Suprapubic skin (tissue), 4 donors: ENCODE results near the gene CALM1. TPM values are rescaled to one million over a fixed set of nuclear protein-coding genes. Genes with fewer than 3 reads are reported as not detected.
"Not testable (repeated sequence)": the region's sequence is repeated elsewhere in the genome, so short reads cannot be mapped to it uniquely, and the experiment has no call there.

Source experiments
- DNase-seq, 2 donors: peaks; one replicate each; pipeline ENCODE4 v3.0.0-alpha.2; 2019; ENCODE audit warnings: low spot score in 2 of 2
- H3K27ac ChIP-seq: fragments of 200-600 bp; sonication (generic); one replicate; pipeline ENCODE4 v1.5.1; 2019
- H3K27me3 ChIP-seq: fragments of 200-600 bp; sonication (generic); one replicate; pipeline ENCODE4 v1.5.1; 2019
- H3K36me3 ChIP-seq: fragments of 200-600 bp; sonication (generic); one replicate; pipeline ENCODE4 v1.5.1; 2019
- H3K4me1 ChIP-seq: fragments of 200-600 bp; sonication (generic); one replicate; pipeline ENCODE4 v1.5.1; 2019
- H3K4me3 ChIP-seq: fragments of 200-600 bp; sonication (generic); one replicate; pipeline ENCODE4 v1.5.1; 2019; ENCODE audit warnings: mild to moderate bottlenecking
- H3K9me3 ChIP-seq: fragments of 200-600 bp; sonication (generic); one replicate; pipeline ENCODE4 v1.5.1; 2019
- EP300 ChIP-seq: sonication (generic); formaldehyde crosslinking; IDR thresholded peaks from one replicate; pipeline ENCODE4 v1.6.1; 2017; ENCODE audit warnings: antibody characterized with exemption
- POLR2A ChIP-seq, 2 donors: fragments of 450-650 bp; IDR thresholded peaks; one replicate each; pipeline ENCODE4 v1.6.1; 2017; ENCODE audit warnings: antibody characterized with exemption in 2 of 2, mild to moderate bottlenecking in 2 of 2, moderate library complexity in 2 of 2
- POLR2AphosphoS5 ChIP-seq, 3 donors: sonication (generic); formaldehyde crosslinking; IDR thresholded peaks; one replicate each; pipeline ENCODE4 v1.6.1; 2017; ENCODE audit warnings: antibody characterized with exemption in 3 of 3
- WGBS: methylation state at CpG from one replicate; pipeline ENCODE4 v1.1.5; 2018; 5-methylcytosine and 5-hydroxymethylcytosine counted together
- total RNA-seq, 4 donors: library from RNA; depleted of rRNA; stranded (reverse); fragments of >200 nt; gene quantifications; one replicate each; pipeline ENCODE4 v1.1.0, GENCODE V29; 2016
- TF ChIP-seq, protein P1 (sequence below), 2 donors: fragments of 200-600 bp in 1 of 2; fragments of 450-650 bp in 1 of 2; sonication (generic) in 1 of 2; IDR thresholded peaks; one replicate each; pipeline ENCODE4 v1.5.1; 2016 to 2019; ENCODE audit warnings: antibody characterized with exemption in 2 of 2, mild to moderate bottlenecking in 1 of 2, moderate library complexity in 1 of 2

CALM1 gene
- total RNA-seq, 4 donors from 2014 or later, result 258 to 369 (median 300) TPM

DNA sequence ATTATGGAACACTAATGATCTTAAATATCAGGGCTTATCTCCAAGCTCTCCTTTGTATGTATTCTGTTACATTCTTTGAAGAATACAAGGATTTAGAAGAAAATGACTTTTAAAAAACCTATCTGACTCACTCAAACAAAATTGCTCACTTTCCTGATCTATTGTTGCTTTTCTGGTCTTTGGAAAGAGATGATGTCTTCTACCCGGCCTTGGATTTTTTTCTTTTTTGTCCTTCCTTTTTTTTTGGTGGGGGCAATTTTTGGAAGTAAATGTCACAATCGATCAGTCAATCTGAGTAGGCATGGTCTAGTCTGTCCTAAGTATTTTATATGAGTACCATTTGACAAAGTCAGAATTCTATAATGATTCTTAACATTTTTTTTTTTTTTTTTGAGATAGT, 10.5 kb upstream of the CALM1 start:
- no peak for DNase-seq
- no peaks in the 10 kb centered on the region for H3K36me3 ChIP-seq
- H3K9me3 ChIP-seq, result no peaks in the 10 kb centered on the region
- H3K4me1 ChIP-seq, result peaks cover 21% of the 10 kb centered on the region
- H3K27ac ChIP-seq, result no peak overlapping the region
- no peak for TF ChIP-seq EP300
- no peak for TF ChIP-seq POLR2A (IDR thresholded peaks at IDR 0.05)
- no peak for TF ChIP-seq POLR2AphosphoS5 (IDR thresholded peaks at IDR 0.05)
- TF ChIP-seq, protein P1, sequence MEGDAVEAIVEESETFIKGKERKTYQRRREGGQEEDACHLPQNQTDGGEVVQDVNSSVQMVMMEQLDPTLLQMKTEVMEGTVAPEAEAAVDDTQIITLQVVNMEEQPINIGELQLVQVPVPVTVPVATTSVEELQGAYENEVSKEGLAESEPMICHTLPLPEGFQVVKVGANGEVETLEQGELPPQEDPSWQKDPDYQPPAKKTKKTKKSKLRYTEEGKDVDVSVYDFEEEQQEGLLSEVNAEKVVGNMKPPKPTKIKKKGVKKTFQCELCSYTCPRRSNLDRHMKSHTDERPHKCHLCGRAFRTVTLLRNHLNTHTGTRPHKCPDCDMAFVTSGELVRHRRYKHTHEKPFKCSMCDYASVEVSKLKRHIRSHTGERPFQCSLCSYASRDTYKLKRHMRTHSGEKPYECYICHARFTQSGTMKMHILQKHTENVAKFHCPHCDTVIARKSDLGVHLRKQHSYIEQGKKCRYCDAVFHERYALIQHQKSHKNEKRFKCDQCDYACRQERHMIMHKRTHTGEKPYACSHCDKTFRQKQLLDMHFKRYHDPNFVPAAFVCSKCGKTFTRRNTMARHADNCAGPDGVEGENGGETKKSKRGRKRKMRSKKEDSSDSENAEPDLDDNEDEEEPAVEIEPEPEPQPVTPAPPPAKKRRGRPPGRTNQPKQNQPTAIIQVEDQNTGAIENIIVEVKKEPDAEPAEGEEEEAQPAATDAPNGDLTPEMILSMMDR (IDR thresholded peaks at IDR 0.05), result no peak
- 94% methylated on average over 2 of the region's 2 CpGs for WGBS
- H3K27me3 ChIP-seq, result no peaks in the 10 kb centered on the region
- H3K4me3 ChIP-seq, result no peak overlapping the region

DNA sequence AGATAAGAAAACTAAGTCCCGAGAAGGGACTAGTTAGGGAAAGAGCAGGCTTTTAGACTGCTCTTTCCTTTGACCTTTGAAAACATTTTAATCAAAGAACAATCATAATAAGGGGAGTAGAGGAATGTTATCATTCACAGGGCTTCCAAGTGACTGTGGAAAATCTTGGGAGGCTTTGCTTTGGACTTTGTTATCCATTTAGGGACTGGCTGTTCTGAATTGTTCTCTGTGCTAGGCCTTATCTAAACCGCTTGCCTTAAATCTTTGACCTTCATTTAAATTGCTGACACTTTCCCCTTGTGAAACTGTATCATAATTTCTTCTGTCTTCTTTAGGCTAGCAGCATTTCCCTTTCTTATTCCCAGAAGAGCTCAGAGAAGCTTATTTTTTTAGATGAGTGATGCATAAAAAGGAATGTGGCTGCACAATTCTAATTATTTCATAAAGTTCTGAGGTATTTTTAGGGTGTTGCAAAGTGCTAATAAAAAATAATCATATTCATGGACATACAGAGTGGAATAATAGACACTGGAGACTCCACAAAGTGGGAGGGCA, 9.5 kb upstream of the CALM1 start:
- WGBS, result 88% methylated on average over 2 of the region's 2 CpGs
- Histone ChIP-seq H3K27ac (no peak overlapping the region), H3K9me3 (no peaks in the 10 kb centered on the region), H3K27me3 (no peaks in the 10 kb centered on the region), H3K4me1 (peaks cover 12% of the 10 kb centered on the region), H3K36me3 (no peaks in the 10 kb centered on the region), H3K4me3 (no peak overlapping the region)
- no peak for DNase-seq
- TF ChIP-seq EP300 (no peak), POLR2AphosphoS5 (IDR thresholded peaks at IDR 0.05) (no peak), POLR2A (IDR thresholded peaks at IDR 0.05) (no peak)
- TF ChIP-seq, protein P1 (IDR thresholded peaks at IDR 0.05), result no peak

DNA sequence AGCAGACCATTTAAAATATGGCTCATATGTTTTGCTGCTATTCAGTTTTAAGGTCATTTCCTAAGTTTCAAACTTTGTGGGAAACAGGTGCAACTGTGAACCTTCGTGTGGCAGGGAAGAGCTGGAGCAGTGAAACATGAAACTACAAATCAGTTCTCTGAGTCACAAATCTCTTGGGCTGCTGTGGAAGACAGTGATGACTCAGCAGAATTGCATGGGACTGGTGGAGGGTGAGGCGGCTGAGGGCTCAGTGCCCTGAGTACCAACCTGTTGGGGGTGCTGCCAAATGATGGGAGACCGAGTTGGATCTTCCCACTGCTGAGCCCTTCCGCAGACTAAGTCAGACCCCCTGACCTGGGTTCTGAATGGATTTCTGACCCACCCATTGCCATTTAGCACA, 8.4 kb upstream of the CALM1 start:
- WGBS, result 58% methylated on average over 4 of the region's 4 CpGs
- H3K36me3 ChIP-seq, result no peaks in the 10 kb centered on the region
- DNase-seq, result no peak
- TF ChIP-seq, protein P1 (IDR thresholded peaks at IDR 0.05), result no peak
- TF ChIP-seq POLR2AphosphoS5 (IDR thresholded peaks at IDR 0.05) (no peak), EP300 (no peak), POLR2A (IDR thresholded peaks at IDR 0.05) (no peak)
- no peak overlapping the region for H3K4me3 ChIP-seq
- no peaks in the 10 kb centered on the region for H3K9me3 ChIP-seq
- H3K27ac ChIP-seq, result no peak overlapping the region
- H3K4me1 ChIP-seq, result peaks cover 11% of the 10 kb centered on the region
- no peaks in the 10 kb centered on the region for H3K27me3 ChIP-seq

DNA sequence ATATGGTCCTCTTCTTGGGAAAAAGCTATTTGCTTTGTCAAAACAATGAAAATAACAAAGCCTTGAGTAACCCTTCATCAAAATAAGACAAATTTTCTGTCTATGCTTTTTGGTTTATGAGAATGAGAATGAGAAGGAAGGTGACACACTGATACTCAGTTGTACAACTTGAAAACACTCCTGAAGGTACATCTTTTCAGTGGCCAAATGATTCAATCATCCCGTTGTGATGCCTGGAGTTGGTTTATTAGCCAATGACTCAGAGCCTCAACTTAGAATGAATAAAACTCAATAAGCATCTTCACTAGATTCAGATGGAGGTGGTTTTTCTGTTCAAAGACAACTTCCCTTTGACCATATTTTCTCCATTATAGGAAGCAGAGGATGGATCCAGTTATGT, 7.8 kb upstream of the CALM1 start:
- H3K9me3 ChIP-seq, result no peaks in the 10 kb centered on the region
- H3K4me1 ChIP-seq, result peaks cover 7% of the 10 kb centered on the region
- 79% methylated on average over 1 of the region's 1 CpG for WGBS
- no peak overlapping the region for H3K4me3 ChIP-seq
- no peak for DNase-seq
- no peak overlapping the region for H3K27ac ChIP-seq
- H3K27me3 ChIP-seq, result no peaks in the 10 kb centered on the region
- TF ChIP-seq, protein P1 (IDR thresholded peaks at IDR 0.05), result no peak
- TF ChIP-seq POLR2A (IDR thresholded peaks at IDR 0.05) (no peak), POLR2AphosphoS5 (IDR thresholded peaks at IDR 0.05) (no peak), EP300 (no peak)
- H3K36me3 ChIP-seq, result no peaks in the 10 kb centered on the region

DNA sequence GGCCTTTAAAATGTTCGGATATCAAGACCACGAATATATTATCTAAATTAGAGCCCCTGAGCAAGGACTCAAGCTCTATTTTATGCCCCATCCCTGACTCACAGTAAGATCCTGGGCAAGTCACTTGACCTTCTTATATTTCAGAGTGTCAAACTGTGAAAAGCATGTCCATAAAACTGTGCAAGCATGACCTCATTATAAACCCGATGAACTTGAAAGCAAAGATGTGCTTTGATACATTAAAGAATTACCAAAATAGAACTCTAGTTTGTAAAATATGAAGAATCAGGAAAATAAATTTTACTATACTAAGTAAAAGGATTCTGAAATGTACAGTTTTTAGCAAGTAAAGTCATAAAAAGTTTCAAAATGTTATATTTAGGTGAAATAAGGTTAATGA, 2.9 kb upstream of the CALM1 start:
- H3K4me3 ChIP-seq, result no peak overlapping the region
- no peaks in the 10 kb centered on the region for H3K27me3 ChIP-seq
- TF ChIP-seq EP300 (no peak), POLR2A (IDR thresholded peaks at IDR 0.05) (no peak), POLR2AphosphoS5 (IDR thresholded peaks at IDR 0.05) (no peak)
- TF ChIP-seq, protein P1 (IDR thresholded peaks at IDR 0.05), result no peak
- peaks cover 13% of the 10 kb centered on the region for H3K4me1 ChIP-seq
- no peak for DNase-seq
- no peaks in the 10 kb centered on the region for H3K36me3 ChIP-seq
- no peaks in the 10 kb centered on the region for H3K9me3 ChIP-seq
- H3K27ac ChIP-seq, result no peak overlapping the region
- 85% methylated on average over 3 of the region's 3 CpGs for WGBS

DNA sequence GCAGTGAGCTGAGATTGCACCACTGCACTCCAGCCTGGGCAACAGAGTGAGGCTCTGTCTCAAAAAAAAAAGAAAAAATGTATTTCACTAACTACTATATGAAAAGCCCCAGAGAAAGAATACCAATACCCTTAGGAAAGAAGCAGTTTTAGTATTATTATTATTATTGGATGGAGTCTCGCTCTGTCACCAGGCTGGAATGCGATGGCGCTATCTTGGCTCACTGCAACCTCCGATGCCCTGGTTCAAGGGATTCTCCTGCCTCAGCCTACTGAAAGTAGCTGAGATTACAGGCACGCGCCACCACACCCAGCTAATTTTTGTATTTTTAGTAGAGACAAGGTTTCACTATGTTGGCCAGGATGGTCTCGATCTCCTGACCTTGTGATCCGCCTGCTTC, 2.0 kb upstream of the CALM1 start:
- H3K27me3 ChIP-seq, H3K9me3 ChIP-seq, H3K27ac ChIP-seq, H3K4me3 ChIP-seq, DNase-seq, H3K36me3 ChIP-seq: not testable (repeated sequence)
- H3K4me1 ChIP-seq, result peaks cover 21% of the 10 kb centered on the region
- 96% methylated on average over 8 of the region's 8 CpGs for WGBS
